HG02763 (cell line): ENCODE results near the gene KIF17.

ENCODE experiments used
- ATAC-seq: cut with Tn5 transposase; IDR thresholded peaks from one replicate; pipeline ENCODE4 v1.9.1; 2021; ENCODE audit warnings: mild to moderate bottlenecking, moderate library complexity; ENCODE audit not compliant: unreplicated experiment

KIF17 gene

GRCh38 chr1:20663969-20664715 lies 53.7 kb downstream of the KIF17 start:
- no peak for ATAC-seq

- ATAC-seq: no peak
Observed at GRCh38 chr1:20663365-20663764, 54.4 kb downstream of the KIF17 start.

- ATAC-seq: no peak
Observed at GRCh38 chr1:20662110-20662475, 55.7 kb downstream of the KIF17 start.

- peak; percentile 97 for ATAC-seq
Observed at GRCh38 chr1:20661207-20662109, 56.3 kb downstream of the KIF17 start, which contains the start of gene DDOST. Gene DDOST (minus strand): TSS chr1:20661369. CDS start chr1:20661350, 19 bp downstream.

- no peak for ATAC-seq
Observed at GRCh38 chr1:20660847-20661206, 57.0 kb downstream of the KIF17 start.

- no peak for ATAC-seq
Observed at GRCh38 chr1:20660363-20660762, 57.4 kb downstream of the KIF17 start.

GRCh38 chr1:20658166-20658915 lies 59.5 kb downstream of the KIF17 start:
- no peak for ATAC-seq

GRCh38 chr1:20657024-20657423 lies 60.8 kb downstream of the KIF17 start:
- ATAC-seq: no peak

- ATAC-seq: no peak
Observed at GRCh38 chr1:20654104-20654690, 63.6 kb downstream of the KIF17 start.

- no peak for ATAC-seq
Observed at GRCh38 chr1:20652300-20652699, 65.5 kb downstream of the KIF17 start.

- no peak for ATAC-seq
Observed at GRCh38 chr1:20648946-20649345, 68.9 kb downstream of the KIF17 start.

GRCh38 chr1:20648438-20648837 lies 69.4 kb downstream of the KIF17 start:
- no peak for ATAC-seq

- no peak for ATAC-seq
Observed at GRCh38 chr1:20645414-20645813, 72.4 kb downstream of the KIF17 start.

GRCh38 chr1:20644416-20644815 lies 73.4 kb downstream of the KIF17 start:
- no peak for ATAC-seq

- ATAC-seq: no peak
Observed at GRCh38 chr1:20643080-20643479, 74.7 kb downstream of the KIF17 start.

- ATAC-seq: no peak
Observed at GRCh38 chr1:20641975-20642374, 75.8 kb downstream of the KIF17 start.

- no peak for ATAC-seq
Observed at GRCh38 chr1:20640183-20640597, 77.6 kb downstream of the KIF17 start.

- ATAC-seq: no peak
Observed at GRCh38 chr1:20636785-20637347, 80.9 kb downstream of the KIF17 start.

- ATAC-seq: no peak
Observed at GRCh38 chr1:20634594-20635084, 83.2 kb downstream of the KIF17 start.

- no peak for ATAC-seq
Observed at GRCh38 chr1:20634065-20634593, 83.7 kb downstream of the KIF17 start.
